Kidney epithelial cell (primary cell): ENCODE measurements around the gene GPR61. TPM values are rescaled to one million over a fixed set of nuclear protein-coding genes. Genes with fewer than 3 reads are reported as not detected.

Experiments
- DNase-seq: peaks from one replicate; pipeline ENCODE4 v3.0.0-alpha.2; 2010; ENCODE audit warnings: low read depth
- H3K27me3 ChIP-seq: 2 replicates; pipeline ENCODE4 v1.6.0; 2011; ENCODE audit warnings: low read length; ENCODE audit not compliant: control insufficient read depth, insufficient read depth
- H3K36me3 ChIP-seq: 2 replicates; pipeline ENCODE4 v1.5.1; 2011; ENCODE audit warnings: low read length; ENCODE audit not compliant: control insufficient read depth, insufficient read depth
- H3K4me3 ChIP-seq: 2 replicates; pipeline ENCODE4 v1.5.1; 2011; ENCODE audit warnings: low read depth, mild to moderate bottlenecking, control low read depth, low read length
- CTCF ChIP-seq: IDR thresholded peaks from 2 replicates; pipeline ENCODE4 v1.5.1; 2011; ENCODE audit warnings: mild to moderate bottlenecking, moderate library complexity, low read length, control low read depth, inconsistent platforms; ENCODE audit not compliant: insufficient read depth, poor library complexity, severe bottlenecking
- total RNA-seq: library from RNA; depleted of rRNA; stranded (reverse); fragments of >200 nt; gene quantifications from 2 replicates; pipeline ENCODE4 v1.2.3, GENCODE V29; 2015

GPR61 gene
- total RNA-seq, 1 donor from 2014 or later, result not detected

GRCh38 chr1:109570414-109570813, 30.7 kb downstream of the GPR61 start:
- H3K4me3 ChIP-seq, result no peak overlapping the region
- no peak for TF ChIP-seq CTCF
- no peak for DNase-seq

GRCh38 chr1:109573785-109574184, 34.1 kb downstream of the GPR61 start:
- no peak for DNase-seq
- H3K27me3 ChIP-seq, result no peaks in the 10 kb centered on the region
- H3K4me3 ChIP-seq, result no peak overlapping the region
- TF ChIP-seq CTCF, result no peak
- no peaks in the 10 kb centered on the region for H3K36me3 ChIP-seq

More at GRCh38 chr1:109570414-109570813, 30.7 kb downstream of the GPR61 start:
- no peaks in the 10 kb centered on the region for H3K36me3 ChIP-seq
- no peaks in the 10 kb centered on the region for H3K27me3 ChIP-seq

- H3K4me3 ChIP-seq, result no peak overlapping the region
- no peaks in the 10 kb centered on the region for H3K27me3 ChIP-seq
- TF ChIP-seq CTCF, result no peak
- no peak for DNase-seq
- no peaks in the 10 kb centered on the region for H3K36me3 ChIP-seq
Observed at GRCh38 chr1:109578947-109579443, 39.3 kb downstream of the GPR61 start.

- TF ChIP-seq CTCF, result no peak
- no peak overlapping the region for H3K4me3 ChIP-seq
- DNase-seq, result no peak
- H3K27me3 ChIP-seq, result no peaks in the 10 kb centered on the region
- no peaks in the 10 kb centered on the region for H3K36me3 ChIP-seq
Observed at GRCh38 chr1:109579491-109579890, 39.8 kb downstream of the GPR61 start.

GRCh38 chr1:109582021-109582420, 42.3 kb downstream of the GPR61 start:
- TF ChIP-seq CTCF, result no peak
- H3K36me3 ChIP-seq, result no peaks in the 10 kb centered on the region

GRCh38 chr1:109584766-109585165, 45.1 kb downstream of the GPR61 start:
- H3K27me3 ChIP-seq, result no peaks in the 10 kb centered on the region
- TF ChIP-seq CTCF, result no peak
- H3K36me3 ChIP-seq, result no peaks in the 10 kb centered on the region
- no peak for DNase-seq
- no peak overlapping the region for H3K4me3 ChIP-seq

More at GRCh38 chr1:109582021-109582420, 42.3 kb downstream of the GPR61 start:
- DNase-seq, result no peak
- no peak overlapping the region for H3K4me3 ChIP-seq
- no peaks in the 10 kb centered on the region for H3K27me3 ChIP-seq
